Esophagus squamous epithelium (tissue), 4 donors: ENCODE measurements around the gene ZNF711.
"Not testable (repeated sequence)": the region's sequence is repeated elsewhere in the genome, so short reads cannot be mapped to it uniquely, and the experiment has no call there.

Source experiments
- POLR2A ChIP-seq, 4 donors: fragments of 450-650 bp; IDR thresholded peaks; one replicate each; pipeline ENCODE4 v1.6.1; 2017; ENCODE audit warnings: antibody characterized with exemption in 4 of 4, mild to moderate bottlenecking in 4 of 4, moderate library complexity in 3 of 4
- TF ChIP-seq, protein P1 (sequence below), 6 experiments: fragments of 450-650 bp in 4 of 6; fragments of 200-600 bp in 2 of 6; sonication (generic) in 2 of 6; IDR thresholded peaks; one replicate each; pipeline ENCODE4 v1.5.1; 2016 to 2019; ENCODE audit warnings: antibody characterized with exemption in 6 of 6, mild to moderate bottlenecking in 4 of 6, moderate library complexity in 4 of 6

DNA sequence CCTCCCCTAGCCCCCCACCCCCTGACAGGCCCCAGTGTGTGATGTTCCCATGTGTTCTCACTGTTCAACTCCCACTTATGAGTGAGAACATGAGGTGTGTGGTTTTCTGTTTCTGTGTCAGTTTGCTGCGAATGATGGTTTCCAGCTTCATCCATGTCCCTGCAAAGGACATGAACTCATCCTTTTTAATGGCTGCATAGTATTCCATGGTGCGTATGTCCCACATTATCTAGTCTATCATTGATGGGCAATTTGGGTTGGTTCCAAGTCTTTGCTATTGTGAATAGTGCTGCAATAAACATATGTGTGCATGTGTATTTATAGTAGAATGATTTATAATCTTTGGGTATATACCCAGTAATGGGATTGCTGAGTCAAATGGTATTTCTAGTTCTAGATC lies 67.6 kb downstream of the ZNF711 start:
- TF ChIP-seq, protein P1, sequence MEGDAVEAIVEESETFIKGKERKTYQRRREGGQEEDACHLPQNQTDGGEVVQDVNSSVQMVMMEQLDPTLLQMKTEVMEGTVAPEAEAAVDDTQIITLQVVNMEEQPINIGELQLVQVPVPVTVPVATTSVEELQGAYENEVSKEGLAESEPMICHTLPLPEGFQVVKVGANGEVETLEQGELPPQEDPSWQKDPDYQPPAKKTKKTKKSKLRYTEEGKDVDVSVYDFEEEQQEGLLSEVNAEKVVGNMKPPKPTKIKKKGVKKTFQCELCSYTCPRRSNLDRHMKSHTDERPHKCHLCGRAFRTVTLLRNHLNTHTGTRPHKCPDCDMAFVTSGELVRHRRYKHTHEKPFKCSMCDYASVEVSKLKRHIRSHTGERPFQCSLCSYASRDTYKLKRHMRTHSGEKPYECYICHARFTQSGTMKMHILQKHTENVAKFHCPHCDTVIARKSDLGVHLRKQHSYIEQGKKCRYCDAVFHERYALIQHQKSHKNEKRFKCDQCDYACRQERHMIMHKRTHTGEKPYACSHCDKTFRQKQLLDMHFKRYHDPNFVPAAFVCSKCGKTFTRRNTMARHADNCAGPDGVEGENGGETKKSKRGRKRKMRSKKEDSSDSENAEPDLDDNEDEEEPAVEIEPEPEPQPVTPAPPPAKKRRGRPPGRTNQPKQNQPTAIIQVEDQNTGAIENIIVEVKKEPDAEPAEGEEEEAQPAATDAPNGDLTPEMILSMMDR (IDR thresholded peaks at IDR 0.05) = not testable (repeated sequence)
- TF ChIP-seq POLR2A (IDR thresholded peaks at IDR 0.05) = not testable (repeated sequence)
